Activated CD8-positive, alpha-beta memory T cell treated with anti-CD3 and anti-CD28 coated beads for 4 hours (primary cell): ENCODE results near the gene RSPO1.

Experiments
- DNase-seq, 2 donors: peaks; one replicate each; pipeline ENCODE4 v3.0.0-alpha.2; 2020; ENCODE audit warnings: low read depth in 2 of 2

Gene RSPO1

DNA sequence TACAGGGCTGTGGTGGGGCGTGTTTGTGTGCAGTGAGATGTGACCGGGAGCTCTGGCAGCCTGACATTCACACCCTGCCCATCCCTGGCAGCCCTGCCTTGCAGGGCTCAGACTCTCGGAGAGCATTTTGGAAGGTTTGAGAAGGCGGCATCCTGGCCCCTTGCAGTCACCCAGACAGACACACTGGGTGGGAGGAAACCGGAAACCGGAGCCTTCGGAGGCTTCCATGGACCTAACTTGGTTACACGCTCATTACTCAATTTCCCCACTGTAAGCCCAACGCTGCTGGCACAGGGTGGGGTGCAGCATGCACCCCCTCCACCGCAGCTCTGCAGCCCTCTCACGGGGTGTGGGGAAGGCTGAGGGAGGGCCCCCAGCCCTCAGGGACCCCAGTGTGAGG is 22.2 kb upstream of the RSPO1 start:
- no peak for DNase-seq

DNA sequence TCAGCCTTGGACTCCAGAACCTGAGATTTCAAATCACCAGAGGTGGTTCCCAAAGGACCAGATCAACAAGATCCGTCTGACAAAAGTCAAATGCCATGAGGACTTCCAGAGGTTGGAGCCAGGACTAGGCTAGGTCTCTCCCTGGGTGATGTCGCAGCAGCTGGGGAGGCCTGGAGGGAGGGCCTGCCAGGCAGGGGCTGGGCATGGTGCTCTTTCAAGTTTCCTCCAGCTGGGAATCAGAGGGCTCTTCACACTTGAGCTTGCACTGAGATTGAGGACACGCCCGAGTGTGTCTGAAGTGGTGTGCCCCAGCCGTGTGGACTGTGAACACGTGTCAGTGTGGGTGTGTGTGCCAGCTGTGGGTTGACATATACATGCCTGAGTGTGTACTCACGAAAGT is 21.3 kb upstream of the RSPO1 start:
- no peak for DNase-seq

DNA sequence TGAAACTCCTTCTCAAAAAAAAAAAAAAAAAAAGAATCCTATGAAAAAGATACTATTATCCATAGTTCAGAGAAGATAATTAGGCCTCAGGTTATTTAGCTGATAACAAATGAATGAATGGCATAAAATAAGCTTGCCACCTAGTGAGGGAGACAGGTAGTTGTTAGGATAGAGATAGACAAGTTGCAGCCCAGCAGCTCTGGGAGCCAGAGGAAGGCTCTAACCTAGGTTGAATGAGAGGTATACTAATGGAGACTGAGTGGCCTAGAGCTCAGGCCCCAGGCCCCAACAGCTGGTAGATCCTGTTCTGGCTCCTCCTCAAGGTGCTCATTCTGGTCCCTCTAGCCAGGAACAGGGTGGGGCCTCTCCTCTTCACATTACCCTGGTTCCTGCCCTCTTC is 20.6 kb upstream of the RSPO1 start:
- no peak for DNase-seq

DNA sequence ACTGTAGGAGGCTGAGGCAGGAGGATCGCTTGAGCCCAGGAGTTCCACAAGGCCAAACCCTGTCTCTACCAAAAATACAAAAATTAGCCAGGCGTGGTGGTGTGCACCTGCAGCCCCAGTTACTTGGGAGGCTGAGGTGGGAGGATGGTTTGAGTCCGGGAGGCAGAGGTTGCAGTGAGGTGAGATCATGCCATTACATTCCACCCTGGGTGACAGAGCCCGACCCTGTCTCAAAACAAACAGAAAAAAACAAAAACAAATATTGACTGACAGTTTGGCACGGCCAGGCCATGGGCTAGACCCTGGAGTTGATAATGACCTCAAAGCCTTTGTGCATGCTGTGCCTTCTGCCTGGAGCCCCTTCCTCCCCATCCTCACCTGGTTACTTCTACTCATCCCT is 19.2 kb upstream of the RSPO1 start:
- no peak for DNase-seq

DNA sequence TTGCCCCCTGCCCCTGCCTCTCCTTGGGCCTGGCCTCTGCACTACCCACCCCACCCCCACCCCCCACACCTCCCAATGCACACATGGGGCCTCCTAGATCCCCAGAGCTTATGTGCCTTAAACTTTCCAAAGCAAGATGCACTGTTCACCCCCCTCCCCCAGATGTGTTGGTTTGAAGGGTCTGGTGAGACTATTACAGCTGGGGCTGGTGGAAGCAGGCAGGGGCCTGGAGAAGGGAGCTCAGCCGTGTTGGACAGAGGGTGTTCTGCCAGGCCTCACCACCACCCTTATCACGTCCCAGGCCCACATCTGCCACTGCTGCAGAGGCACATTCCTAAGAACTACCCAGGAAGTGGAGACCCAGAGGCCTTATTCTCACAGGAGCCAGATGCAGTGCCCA is 18.3 kb upstream of the RSPO1 start:
- DNase-seq = no peak

DNA sequence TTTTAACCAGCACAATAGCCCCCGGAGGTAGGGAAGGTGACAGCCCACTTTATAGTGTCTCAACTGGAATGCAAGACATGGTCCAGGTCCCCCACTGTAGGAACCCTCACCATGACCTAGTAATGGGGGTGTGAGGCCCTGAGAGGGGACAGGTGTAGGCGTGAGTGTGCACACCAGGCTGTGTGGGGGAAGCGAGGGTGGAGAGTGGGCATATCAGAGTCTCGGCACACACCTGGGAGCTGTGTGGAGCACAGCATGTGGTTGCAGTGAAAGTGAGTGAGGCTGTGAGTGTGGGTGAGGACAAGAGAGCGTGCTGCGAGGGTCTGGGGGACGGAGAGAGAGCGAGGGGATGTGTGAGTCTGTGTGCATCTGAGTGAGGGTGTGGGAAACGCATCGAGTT is 17.1 kb upstream of the RSPO1 start:
- no peak for DNase-seq

DNA sequence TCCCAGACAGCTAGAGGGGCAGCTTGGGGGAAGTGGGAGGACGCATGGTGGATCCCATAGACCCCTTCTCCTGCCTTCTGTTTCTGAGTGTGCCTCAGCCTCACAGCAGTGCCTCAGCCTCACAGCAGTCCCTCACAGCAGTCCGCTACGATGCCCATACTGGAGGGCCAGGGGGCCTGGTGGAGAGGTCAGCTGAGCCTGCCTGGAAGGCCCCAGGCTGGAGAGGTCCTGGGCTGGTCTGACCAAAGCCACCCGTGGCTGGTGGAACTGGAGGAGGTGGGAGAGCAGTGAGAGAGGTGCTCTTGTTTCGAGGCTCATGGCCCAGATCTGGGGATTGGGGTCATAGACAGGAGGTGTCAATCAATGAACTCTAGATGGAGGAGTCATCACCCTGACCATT is 16.0 kb upstream of the RSPO1 start:
- DNase-seq = no peak

DNA sequence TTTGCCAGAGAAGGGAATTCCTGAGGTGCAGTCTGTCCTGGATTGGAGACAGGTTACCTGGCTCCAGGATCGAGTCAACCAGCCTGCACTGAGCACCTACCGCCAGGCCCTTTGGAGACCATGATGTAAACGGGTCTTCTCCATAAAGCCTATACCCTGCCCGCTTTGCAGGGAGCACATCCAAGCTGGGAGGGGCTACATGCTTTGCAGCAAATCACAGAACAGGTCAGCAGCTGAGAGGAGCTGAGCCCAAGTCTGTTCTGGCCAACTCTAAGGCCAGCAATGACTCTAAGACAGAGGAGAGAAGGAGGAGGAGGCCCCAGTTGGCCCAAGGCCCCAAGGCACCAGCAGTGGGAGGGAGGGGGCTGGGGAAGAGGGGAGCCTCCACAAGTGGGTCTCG is 15.5 kb upstream of the RSPO1 start:
- DNase-seq = no peak

DNA sequence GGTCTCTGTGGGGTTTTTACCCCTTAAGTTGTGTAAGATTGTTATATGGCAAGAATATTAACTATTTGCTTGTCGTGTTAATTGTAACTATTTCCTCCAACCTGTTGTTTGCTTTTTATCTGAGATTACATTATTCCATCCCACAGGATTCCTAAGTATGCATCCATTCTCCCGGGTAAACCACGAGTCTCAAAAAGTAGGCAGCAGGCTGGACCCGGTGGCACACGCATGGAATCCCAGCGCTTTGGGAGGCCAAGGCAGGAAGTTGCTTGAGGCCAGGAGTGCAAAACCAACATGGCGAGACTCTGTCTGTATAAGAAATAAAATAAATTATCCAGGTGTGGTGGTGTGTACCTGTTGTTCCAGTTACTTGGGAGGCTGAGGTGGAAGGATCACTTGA is 12.6 kb upstream of the RSPO1 start:
- no peak for DNase-seq

DNA sequence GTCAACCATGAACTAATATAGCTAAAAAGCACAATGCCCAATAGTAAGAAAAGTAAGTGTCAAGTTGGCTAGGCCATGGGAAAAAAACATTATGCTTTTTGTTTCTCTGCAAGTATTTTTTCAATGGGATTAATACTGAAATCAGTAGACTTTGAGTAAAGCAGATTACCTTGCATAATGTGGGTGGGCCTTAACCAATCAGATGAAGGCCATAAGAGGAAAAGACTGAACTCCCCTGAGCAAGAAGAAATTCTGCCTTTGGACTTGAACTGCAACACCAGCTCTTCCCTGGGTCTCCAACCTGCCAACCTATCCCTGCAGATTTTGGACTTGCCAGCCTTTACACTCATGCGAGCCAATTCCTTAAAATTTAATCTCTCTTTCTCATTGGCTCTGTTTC is 6.4 kb upstream of the RSPO1 start:
- no peak for DNase-seq

DNA sequence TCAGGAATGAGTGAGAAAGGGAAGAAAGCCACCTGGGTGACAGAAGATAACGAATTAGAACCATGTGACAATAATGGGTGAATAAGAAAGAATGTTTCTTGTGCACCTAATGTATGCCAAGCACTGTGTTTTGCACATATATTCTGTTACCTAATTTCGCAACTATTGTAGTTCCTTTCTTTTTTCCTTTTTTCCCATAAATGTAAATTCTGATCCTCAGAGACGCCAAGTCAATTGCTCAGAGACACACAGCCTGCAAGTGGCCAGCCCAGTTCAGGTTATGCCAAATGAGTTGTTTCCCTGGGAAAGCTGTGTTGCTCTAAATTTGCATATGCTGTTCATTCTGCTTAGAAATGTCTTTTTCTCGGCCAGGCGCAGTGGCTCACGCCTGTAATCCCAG is 1.7 kb upstream of the RSPO1 start:
- no peak for DNase-seq

DNA sequence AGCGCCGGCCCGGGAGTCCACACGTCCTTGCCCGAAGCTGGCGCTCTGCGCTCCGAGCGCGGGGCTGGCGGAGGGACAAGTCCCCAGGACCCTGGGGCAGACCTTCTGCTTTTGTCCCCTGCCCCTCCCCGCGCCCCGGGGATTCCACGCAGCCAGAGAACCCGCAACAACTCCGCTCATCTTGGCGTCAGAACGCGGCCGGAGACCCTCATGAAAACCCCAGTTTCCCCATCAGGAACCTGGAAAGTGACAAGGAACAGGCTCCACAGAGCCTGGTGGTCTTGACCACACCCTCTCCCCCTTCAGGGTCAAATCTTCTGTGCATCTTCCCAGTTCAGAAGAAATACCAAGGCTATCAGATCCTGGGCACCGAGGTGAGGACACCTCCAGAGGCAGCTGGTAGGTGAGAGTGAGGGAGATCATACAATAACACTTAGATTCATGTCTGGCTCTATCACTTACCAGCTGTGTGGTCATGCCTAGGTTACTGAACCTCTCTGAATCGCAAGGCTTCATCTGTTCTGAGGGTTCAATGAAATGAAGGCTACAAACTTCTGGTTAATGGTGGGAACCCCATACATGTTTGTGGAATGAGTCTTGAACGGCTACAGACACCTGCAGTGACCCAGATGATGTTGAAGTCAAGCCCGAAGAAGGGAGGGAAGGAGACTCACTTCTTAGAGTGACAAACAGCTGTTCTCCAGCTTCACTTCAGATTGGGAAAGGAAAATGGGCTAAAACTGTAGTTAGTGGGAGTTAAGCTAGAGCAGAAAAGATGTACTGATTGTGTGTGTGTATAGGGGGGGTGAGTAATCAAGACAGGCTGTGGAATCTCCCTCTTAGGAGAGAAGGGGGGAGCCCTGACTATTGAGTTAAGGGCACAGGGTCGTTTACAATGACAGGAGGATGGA is 555 bp upstream of the RSPO1 start:
- DNase-seq = no peak

DNA sequence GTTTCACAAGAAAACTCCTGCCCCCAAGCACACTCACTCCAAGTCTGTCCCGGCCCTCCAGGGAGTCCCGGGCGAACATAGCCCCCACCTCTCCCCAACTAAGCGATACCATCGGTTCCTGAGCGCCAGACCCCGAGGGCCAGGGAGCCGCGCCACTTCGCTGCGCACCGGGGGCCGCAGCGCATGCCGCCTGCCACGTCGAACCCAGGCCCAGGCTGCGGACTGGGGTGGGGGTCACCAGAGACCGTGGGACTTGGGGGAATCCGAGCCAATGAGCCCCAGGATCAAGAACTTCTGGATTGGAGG is 801 bp downstream of the RSPO1 start:
- DNase-seq = no peak

DNA sequence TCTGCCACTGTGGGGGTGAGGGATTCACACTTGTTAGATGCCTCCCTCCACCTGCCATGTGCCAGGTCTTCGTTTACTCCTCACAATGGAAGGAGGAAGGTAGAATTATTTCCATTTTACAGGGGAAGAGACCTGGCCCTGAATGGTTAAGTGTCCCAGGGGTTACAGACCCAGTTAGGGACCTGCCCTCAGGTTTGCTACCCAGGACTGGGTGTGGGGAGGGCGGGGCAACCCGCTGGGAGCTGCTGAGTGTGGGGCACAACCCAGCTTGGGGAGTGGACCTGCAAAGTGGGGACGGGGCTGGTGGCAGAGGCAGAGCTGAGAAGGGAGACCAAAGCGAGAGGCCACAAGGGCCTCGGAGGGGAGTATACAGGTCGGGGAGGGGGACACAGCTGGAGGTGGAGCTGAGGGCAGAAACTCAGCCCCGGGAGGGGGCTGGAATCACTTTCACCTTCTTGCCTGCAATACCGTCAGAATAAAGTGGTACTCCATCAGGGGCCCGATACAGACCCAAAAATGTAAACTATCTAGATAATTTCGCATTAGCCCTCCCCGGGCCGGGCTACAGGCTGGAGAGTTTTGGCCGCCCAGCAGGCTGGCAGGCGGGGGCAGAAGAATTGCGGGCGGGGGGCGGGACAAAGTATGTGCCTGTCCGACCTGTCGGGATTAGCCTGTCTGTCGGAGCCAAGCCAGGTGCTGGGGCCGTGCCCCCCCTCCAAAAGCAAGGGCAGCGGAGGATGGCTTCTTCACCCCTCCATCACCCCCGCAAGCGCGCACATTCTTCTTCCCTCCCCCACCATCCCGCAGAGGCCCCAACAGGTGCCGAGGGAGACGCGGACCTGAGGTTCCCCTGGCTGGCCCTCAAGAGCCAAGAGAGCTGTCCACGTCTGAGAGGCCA is 1.4 kb downstream of the RSPO1 start:
- DNase-seq = no peak

DNA sequence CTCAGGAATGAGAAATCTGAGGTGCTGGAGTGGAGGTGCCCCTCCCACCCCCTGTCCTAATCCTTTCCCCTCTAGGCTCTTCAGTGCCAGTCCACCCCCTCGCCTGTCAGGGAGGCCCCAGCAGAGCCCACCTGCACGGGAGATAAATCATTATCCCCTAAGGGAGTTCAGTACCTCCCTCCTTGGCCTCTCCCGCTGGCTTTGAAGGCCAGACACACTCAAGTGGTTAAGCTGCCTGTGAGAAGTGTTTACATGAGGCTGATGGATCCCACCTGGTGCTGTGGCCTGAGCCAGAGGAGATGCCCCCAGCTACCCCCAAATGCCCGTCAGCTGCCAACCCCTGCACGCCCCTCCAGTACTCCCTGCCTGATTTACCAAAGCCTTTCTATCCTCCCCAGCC is 3.7 kb downstream of the RSPO1 start:
- no peak for DNase-seq

DNA sequence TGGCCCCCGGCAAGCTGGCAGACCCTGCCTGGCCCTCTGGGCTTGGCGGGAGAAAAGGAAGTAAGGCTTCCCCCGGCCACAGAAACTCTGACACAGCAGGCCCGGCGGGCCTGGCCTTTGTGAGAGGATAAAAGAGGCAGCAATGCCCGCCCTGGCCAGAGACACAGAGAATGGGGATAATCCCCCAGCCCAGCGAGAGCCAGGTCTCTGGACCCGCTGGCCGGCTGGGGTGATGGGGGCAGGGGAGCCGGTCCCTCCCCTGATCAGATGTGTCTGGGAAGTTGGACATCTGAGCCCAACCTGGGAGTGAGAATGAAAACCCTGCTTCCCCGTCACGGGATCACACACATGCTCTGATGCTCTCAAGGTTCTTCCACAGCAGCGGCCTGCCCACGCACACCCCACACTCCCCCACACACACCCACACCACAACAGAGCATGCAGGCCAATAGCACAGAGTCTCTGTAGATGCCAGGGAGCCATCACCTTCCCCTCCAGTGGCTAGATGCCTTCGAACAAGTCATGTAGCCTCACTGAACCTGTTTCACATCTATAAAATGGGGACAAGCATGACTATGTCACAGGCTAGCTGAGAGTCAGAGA is 4.2 kb downstream of the RSPO1 start:
- DNase-seq = no peak

DNA sequence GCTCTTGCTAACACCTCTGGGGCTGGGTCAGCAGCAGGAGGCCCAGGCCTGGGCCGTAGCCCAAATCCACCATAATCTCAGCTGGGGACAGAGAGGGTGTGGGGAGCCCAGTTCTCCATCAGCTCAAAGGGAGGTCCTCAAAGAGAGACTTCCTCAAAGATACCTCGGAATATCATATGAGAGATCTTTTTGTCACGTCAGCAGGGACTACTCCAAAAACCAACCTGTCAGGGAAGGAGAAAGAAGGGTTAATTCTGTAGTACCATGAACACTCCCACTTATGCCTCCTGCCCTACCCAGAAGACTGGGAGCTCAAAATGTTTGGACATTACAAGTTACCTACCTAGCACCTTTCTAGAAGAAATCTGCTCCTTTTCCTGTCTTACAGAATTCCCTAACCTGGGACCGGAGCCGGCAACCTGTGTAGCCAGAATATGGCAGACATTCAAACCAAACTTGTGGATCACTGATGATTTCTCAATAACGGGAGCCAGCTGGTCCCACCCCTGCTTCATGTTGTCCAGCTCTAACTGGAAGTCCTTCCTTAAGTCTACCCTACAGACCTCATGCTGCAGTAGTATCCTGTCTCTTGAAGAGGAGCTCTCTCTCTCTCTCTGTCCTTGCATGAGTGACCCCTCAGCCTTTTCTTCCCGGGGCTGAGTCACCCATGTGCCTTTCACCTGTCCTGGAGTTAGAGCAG is 4.8 kb downstream of the RSPO1 start:
- no peak for DNase-seq

DNA sequence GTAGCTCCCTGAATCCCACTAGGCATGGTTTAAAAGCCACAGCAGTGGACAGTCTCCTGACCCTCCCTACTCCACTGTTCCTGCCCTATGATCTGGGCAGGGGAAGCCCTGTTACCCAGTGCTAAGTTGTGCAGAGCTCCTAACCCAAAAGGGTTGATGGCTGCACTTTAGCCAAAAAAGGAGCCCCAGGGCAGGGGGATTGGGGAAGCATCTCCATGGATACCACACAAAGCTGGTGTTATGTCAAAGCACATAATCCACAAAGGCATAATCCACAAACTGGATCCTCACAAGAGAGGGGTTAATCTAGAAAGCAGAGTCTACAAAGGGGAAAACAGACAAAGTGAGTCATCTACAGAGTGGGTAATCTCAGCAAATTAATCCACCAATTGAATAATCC is 5.7 kb downstream of the RSPO1 start:
- no peak for DNase-seq

DNA sequence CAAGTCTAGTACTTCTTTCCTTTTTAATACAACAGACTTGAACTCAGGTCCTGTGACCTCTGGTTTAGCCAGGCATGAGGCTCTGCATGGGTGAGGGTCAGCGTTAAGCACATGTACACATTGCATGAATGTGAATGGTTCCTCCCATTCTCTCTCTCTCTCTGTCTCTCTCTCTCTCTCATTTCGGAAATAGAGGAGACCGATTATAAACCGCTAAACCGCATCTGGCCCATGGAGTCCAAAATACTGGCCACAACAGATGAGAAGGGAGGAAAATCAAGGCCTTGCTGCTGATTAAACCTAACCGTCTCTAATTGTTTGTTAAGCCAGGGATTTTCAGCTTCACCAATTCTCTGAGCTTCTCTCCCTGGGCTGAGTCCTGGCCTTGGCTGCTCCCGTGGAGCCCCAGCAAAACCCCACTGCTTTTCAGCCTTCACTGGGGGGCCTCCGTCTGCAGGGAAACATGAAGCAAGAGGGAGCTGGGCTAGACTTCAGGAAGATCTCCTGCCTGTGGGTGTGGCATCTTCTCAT is 6.6 kb downstream of the RSPO1 start:
- no peak for DNase-seq

DNA sequence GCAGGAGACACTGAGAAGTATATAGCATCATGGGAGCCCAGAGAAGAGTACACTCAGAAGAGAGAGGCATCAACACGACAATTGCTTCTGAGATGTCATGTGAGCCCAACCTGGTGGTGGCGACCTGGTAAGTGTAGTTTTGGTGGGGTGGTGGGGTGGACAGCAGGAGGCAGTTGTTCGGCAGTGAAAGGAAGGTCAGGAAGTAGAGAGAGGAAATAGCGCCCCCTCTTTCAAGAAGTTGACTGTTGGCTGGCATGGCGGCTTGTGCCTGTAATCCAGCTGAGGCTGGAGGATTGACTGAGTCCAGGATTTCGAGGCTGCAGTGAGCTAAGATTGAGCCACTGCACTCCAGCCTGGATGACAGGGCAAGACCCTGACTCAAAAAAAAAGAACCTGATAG is 12.6 kb downstream of the RSPO1 start:
- no peak for DNase-seq

DNA sequence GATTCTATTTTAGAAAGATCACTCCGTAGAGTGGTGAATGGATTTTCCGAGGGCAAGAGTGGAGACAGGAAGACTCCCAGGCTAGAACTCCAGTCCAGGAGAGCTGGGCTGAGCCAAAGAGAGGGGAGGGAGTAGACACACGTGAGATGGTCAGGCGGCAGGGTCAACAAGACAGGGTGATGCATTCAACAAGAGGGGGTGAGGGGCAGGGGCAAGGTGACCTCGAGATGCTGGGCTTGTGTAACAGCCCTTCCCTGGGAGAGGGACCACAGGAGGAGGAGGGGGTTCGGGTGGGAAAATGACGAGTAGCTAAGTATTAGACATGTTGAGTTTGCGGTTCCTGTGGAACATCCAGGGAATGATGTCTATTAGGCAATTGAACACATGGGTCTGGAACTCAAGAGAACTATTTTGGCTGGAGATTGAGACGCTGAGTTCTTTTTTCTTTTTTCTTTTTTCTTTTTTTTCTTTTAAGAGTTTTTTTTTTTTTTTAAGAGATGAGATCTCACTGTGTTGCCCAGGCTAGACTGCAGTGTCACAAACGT is 13.3 kb downstream of the RSPO1 start:
- no peak for DNase-seq

DNA sequence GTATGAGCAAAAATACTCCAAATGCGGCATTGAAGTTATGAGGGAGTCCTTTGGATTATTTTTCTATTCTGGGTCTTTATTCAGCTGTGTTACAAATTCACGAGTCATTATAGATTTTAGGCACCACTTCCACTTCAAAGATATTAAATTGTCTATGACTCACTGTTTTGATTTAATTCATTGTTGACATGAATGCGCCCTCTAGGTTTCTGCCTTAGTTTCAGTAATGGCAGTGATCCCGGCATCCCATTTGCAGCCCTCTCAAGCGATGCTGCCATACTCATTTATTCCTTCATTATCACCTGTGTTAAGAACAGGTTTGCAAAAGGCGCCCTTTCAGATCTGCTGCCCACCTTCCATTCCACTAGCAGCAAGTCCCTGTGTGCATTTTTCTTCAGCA is 14.0 kb downstream of the RSPO1 start:
- DNase-seq = no peak
